LoVo (cell line): ENCODE results near the gene PDE4D.

ENCODE experiments used
- DNase-seq: peaks from one replicate; pipeline ENCODE4 v3.0.0-alpha.2; 2016; ENCODE audit warnings: low spot score

Gene PDE4D

GRCh38 chr5:59838989-59839388 lies 54.5 kb downstream of the PDE4D start:
- DNase-seq, result no peak

DNA sequence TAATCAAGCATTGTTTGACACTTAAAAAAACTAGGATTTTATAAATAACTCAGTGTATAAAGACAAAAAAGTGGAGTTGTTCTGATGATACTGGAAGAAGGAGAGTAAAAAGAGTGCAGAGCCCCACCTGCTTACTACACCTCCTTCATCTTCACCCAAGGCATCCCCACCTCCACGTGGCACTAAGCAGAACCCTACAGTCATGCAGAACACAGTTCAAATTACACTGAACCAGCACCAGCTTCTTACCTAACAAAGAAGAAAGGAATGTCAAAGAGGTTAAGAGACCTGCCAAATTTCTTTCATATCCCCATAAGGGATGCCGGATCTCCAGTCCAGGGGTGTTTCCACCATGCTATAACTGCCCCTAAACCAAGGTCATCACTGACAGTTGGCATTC lies 55.5 kb downstream of the PDE4D start:
- no peak for DNase-seq

GRCh38 chr5:59837071-59837470 lies 56.5 kb downstream of the PDE4D start:
- no peak for DNase-seq

GRCh38 chr5:59835800-59836199 lies 57.7 kb downstream of the PDE4D start:
- no peak for DNase-seq

DNA sequence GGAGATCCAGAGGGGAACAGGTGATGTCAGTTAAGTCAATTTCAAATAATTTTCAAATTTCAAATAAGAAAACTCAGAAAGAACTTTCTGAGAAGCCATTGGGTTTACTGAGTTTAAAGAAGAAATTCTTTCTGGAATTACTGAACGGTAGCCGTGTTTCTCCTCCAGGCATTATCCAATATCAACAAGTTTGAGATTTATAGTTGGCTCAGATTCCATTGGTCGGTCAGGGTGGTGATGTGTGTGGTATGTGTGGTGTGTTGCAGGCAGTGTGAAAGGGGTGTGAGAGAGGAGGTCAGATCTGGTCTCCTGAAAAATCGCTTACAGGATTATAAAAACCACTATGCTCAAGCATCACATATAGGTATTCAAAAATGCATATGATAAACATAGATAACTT lies 60.1 kb downstream of the PDE4D start:
- no peak for DNase-seq

- no peak for DNase-seq
Measured at GRCh38 chr5:59832577-59833301, 60.8 kb downstream of the PDE4D start.

DNA sequence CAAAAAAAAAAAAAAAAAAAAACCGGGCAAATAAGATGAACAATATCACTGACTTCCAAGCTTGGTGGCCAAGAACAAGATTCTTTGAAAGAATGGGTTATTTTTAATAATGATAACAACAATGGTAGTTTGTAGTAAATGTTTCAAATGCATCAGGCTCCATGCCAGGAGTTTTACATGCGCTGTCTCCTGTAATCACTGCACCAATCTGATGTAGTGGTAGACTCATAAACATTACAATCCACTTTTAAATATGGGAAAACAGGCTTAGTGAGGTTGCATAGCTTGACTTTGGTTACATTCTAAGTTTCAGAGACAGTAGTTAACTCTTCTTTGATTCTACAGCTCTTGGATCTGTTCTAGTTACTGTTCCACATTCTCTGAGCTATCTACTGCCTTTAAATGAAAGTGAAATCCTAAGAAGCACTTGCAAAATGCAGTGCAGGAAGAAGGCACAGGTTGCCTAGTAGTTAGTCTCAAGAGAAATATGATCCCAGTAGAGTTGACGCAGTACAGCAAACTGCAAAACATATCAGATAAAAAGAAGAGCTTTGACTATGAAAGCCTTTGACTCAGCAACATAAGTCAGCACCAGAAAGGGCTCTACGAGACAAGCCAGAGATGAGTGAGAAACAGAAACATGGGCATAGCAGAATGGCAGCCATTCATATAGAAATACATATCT lies 62.1 kb downstream of the PDE4D start:
- DNase-seq, result no peak

GRCh38 chr5:59830536-59831200 lies 62.9 kb downstream of the PDE4D start:
- DNase-seq, result no peak

DNA sequence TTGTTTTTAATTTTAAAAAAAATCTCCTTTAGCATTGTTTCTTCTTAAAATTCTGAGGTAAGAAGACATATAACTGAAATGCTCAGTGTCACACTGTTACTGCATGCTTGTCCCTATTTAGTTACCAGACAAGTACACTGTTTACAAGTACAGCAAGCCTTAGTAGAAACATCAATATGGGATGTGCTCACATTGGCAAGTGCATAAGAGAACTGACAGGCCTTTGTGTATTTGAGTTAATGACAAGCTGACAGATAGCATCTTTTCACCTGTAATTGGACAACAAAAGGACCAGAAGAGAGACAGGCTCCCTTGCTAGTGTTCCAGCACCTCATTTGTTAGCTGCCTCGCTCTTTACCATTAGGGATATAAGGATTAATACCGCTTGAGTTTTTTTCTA lies 63.6 kb downstream of the PDE4D start:
- no peak for DNase-seq

DNA sequence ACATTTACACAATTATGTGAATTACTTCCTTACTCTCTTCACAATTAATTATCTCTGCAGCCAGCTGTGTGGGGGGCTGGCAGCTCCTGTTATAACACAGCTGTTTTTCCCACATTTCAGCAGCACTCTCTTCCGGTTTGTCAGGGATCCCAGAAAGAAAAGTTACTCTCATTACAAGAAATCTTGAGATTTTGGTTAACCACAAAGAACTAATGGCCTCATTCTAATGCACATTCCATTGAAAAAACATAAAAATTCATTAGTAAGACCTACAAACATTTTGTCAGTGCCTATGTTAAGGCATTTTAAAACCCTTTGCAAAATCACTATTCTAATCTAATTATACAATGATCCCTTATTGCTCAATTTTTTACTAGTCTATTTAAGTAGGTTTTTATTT lies 64.1 kb downstream of the PDE4D start:
- DNase-seq, result no peak

DNA sequence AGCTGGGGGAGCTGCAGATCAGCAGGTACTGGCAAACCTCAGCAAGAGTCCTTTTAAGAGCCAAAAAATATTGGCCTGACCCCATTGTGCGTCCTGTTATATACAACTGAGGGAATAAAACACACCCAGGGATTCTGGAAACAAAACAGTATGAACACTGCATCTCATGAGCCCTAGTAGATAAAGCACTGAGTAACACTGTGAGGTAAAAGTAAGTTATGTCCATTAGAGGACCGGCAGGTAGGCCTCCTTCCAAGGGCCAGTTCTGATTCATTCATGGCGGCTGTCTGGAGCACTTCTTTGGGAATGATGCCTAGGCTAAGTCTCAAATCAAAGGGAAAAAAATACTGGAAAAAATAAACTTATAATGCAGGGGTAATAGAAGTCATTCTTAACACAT lies 64.9 kb downstream of the PDE4D start:
- no peak for DNase-seq

- no peak for DNase-seq
Measured at GRCh38 chr5:59826996-59827395, 66.5 kb downstream of the PDE4D start.

DNA sequence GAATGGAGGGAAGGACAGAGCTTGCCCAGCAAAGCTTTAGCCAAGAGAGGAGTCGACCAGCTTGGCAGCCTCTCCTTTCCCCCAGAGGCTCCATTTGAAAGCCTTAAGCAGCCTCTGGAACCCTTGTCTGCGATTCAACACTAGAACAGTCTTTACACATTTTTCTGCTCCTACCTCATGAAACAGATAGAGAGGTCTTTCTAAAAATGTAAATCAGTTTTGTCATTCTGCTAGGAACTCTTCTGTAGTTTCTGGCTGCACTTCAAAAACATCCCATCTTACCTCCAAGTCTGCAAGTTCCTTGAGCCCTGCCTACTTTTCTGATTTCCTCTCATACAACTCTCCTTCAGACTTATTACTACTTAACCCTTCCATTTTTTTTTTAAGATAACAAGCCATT lies 70.1 kb downstream of the PDE4D start:
- no peak for DNase-seq

GRCh38 chr5:59819806-59820205 lies 73.7 kb downstream of the PDE4D start:
- no peak for DNase-seq

GRCh38 chr5:59817536-59817935 lies 76.0 kb downstream of the PDE4D start:
- no peak for DNase-seq

GRCh38 chr5:59816654-59817300 lies 76.7 kb downstream of the PDE4D start:
- no peak for DNase-seq

- no peak for DNase-seq
Measured at GRCh38 chr5:59814537-59814872, 79.0 kb downstream of the PDE4D start.

DNA sequence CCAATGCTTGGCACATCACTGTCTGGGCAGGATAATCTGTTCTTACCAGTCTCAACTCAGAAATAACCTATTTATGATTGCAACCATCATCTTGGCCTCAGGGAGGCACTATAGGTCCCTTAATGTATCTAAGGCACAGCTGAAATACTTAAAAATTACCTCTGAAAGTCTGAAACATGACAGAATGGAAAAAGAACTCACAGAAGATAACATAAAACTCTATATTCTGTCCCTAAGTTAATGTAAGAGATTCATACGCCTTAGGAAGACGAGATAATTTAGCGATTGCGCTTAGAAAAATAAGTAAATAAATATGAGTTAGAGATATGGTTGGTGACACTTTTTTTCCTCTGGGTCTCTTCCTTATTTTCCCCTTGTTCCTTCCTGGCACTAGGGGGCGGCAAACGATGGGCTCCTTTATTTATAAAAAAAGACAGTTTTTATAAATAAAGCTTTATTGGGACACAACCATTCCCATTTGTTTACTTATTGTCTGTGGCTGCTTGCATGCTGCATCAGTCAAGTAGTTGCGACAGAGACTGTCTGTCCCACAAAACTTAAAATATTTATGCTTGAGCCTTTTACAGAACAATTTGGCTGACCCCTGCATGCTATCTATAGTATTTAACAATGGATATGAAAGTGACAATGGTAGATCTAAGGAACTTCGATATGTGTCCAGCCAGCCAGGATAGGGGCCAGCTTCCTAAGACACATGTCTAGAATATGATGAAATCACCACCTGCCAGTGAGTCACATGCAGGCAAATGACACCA lies 79.6 kb downstream of the PDE4D start:
- peak; percentile 55 for DNase-seq

DNA sequence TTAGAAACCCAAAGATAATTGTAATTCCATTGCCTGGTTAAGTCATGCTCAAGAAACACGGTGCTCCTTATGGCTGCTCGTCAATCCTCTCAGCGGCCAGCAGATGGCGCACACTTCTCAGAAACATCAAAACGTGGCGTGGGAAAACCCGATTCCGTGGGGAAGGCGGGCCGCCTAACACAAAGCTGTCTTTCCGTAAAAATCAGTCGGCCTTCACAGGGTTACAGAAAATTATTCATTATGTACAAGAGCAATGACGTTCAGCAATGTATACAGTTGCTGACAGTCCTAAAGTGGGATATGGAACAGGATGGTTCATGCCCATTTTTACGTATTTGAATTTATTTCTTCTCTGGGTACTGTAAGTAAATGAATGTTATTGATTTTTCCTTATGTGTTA lies 83.5 kb downstream of the PDE4D start:
- peak; percentile 80 for DNase-seq

DNA sequence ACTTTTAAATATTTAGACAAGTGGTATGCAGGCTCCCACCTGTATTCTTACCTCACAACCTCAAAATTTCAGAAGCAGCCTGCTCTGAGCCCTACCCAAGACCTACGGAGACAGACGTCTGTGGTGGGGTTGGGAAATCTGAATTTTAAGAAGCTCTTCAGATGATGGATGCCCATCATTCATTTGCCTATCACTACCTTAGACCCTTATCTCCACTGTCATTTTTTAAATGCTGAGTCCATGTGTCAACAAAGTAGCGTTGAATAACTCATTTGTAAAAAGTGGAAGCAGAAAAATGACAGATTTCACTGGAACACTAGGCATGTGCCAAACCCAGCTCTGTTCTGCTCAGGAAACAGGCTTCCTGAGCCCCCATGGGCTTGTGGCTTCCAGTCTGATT lies 85.7 kb downstream of the PDE4D start:
- DNase-seq, result no peak

- no peak for DNase-seq
Measured at GRCh38 chr5:59800347-59800893, 93.1 kb downstream of the PDE4D start.
